A549 treated with DMSO at 1 μM for 4 hours (cell line): ENCODE measurements around the gene SLC43A1. TPM values are rescaled to one million over a fixed set of nuclear protein-coding genes. Genes with fewer than 3 reads are reported as not detected.

Source experiments
- total RNA-seq: library from RNA; stranded (reverse); fragments of 200-300 nt; extraction: Qiagen RNA extraction; gene quantifications from 5 replicates; pipeline ENCODE4 v1.2.3, GENCODE V29; 2022; ENCODE audit warnings: low read depth

The SLC43A1 gene
- 2.6 to 3.9 TPM (median 3.3 TPM) in 5 replicates for total RNA-seq

DNA sequence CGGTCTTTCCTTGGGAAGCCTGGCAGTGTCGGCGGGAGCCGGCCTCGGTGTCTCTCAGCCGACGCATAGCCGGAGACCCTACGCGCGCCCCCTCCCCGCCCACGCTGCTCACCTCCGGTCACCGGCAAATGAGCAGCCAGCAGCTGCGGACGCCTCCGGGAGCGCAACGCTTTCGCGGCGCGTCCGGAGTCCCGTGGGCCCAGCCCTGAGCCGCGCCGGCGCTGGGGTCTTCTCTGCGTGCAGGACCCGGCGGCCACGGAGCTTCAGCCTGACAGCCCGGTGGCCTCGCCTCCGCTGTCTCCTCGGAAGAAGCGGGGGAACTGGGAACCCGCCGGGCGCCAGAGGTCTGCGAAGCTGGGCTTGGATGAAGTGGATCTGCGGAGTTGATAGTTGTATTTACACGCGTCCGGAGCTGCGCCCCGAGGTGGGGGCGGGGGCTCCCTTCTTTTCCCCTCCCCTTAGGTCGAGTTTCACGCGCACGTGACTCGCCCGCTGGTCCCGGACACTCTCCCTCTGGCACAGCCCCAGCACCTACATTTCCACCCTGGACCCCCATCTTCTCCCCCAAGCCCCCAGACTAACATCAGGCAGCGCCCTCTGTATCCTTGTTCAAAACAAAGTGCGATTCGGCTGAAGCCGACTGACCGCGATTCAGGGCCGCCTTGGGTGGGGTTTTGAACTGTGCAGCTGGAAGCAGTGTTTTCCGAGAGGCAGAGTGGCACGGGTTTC is at the start of gene SLC43A1:
Gene SLC43A1 (minus strand): TSS at position 371 of the 729 bp plus-strand sequence. CDS start 1,591 bp downstream, outside the sequence.

DNA sequence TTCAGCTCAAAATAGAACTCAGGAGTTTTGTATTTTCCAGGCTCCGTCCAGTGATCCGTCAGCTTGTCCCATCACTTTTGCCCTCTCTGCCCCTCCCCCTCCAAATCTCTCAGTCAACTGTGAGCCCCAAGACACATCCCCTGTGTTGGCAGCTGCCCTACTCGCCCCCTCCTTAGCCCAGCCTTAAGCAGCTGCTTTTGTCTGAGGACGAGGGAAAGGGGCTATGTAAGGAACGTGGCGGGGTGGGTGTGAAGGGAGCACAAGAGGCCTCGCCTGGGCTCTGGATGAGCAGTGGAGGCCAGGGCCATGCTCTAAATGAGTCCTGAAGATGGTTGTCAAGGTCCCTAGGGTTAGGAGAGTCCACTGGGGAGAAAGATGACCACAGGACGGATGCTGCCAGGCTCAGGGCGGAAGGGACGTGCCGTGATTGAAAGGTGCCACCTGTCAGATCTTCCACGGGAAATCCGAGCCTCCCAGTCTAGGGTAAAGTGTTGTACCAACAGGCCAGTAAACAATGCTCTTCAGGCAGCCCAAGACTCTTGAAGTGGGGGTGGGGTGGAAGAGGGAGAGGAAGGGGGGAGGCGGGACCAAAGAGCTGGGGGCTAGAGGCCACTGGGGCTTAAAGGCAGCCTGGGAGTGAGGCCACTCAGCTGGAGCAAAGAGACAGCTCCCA is 21.6 kb upstream of the SLC43A1 start, which contains the start of gene SMTNL1:
Gene SMTNL1 (plus strand): TSS at position 649 of the 673 bp plus-strand sequence. CDS start 5,048 bp downstream, outside the sequence.

DNA sequence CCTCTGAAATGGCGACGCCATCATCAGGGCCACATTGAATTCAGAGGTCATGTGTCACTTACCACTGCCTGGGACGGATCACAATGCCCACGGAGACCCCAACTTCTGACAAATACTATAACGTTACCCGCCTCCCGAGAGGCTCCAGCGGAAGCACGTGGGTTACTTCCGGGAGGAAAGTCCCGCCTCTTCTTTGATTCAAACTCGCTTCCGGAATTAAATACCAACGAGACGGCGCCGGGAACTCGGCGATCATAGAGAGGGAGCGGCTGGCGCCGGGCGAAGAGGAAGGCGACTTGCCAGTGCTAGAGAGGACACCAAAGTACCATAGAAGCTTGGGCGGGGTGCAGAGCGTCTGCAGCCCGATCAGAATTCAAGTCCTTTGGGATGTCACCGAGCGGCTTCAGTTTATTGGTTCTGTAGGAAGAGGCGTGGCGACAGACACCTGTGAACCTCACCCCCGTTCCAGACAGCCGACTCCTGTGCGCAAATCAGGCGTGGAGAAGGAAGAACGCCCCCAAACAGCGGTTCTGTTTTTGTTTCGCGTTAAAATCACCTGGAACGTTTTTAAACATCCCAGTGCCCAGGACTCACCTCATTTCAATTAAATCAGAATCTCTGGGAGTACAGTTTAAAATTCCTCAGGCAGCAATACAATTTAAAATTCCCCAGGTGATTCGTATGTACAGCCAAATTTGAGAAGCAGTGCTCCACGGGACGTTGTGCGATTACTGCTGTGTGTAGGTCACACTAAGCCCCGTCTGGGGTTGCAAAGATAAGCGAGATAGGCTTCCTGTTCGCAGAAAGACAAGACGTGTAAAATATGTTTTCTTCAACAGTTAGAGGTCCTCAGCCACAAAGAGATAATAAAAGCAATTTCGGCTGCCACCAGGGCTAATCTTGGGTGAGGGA is 15.3 kb upstream of the SLC43A1 start, which contains the start of gene TIMM10:
Gene TIMM10 (minus strand): TSS at position 159 of the 912 bp plus-strand sequence. CDS start 565 bp downstream, outside the sequence.

DNA sequence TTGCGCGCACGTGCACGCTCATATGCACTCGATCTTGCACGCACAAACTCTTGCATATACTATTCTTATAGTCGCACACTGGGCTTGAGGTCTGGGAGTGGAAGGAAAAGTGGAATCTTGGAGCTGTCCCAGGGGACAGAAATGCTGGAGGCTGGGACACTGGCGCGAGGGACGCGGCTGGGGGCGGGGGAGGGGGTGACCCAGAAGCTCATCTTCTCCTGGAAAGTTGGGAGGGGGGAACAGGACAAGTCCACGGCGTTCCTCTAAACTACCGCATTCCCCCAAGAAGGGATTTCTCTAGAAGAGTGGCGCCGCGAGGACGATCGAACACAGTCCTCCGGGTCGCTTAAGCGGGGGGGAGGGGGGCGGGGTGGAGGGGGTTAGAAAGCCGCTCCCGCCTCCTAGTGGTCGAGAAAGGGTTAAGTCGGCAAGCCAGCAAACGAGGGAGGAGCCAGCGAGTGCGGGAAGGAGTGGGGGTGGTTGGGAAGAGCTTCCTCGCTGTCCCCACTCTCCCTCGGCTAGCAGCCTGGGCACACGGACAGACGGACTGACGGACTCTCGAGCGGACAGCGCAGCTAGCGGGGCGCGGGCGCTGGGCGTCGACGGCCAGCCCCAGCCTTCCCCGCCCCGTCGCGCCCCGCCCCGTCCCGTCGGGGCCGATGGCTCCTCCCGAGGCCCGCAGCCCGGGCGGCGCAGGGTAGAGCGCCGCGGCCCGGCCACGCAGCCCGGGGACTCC is 55.3 kb downstream of the SLC43A1 start, which contains the start of gene RTN4RL2:
Gene RTN4RL2 (plus strand): TSS at position 507 of the 736 bp plus-strand sequence. CDS start 338 bp downstream, outside the sequence.

Other genes with a start within 250 kb of the SLC43A1 start
- 76.9 to 95.8 TPM (median 85.7 TPM) in 5 replicates for gene TNKS1BP1, start 190.8 kb downstream of the SLC43A1 start, total RNA-seq
- gene SSRP1, start 179.8 kb downstream of the SLC43A1 start, total RNA-seq, result 227 to 261 TPM (median 240 TPM) in 5 replicates
- gene P2RX3, start 177.3 kb downstream of the SLC43A1 start, total RNA-seq, result 0.09 to 0.40 TPM (median 0.21 TPM) in 5 replicates
- not detected in 5 replicates for gene PRG3, start 134.6 kb downstream of the SLC43A1 start, total RNA-seq
- gene PRG2, start 125.1 kb downstream of the SLC43A1 start, total RNA-seq, result not detected in 5 replicates
- gene SLC43A3, start 88.6 kb downstream of the SLC43A1 start, total RNA-seq, result 0.44 to 0.86 TPM (median 0.61 TPM) in 5 replicates
- 75.3 to 131 TPM (median 110 TPM) in 5 replicates for gene RTN4RL2, start 55.2 kb downstream of the SLC43A1 start, total RNA-seq
- 154 to 181 TPM (median 169 TPM) in 5 replicates for gene TIMM10, start 15.1 kb upstream of the SLC43A1 start, total RNA-seq
- gene SMTNL1, start 21.9 kb upstream of the SLC43A1 start, total RNA-seq, result not detected in 5 replicates
- gene UBE2L6, start 52.0 kb upstream of the SLC43A1 start, total RNA-seq, result 25.8 to 32.3 TPM (median 27.7 TPM) in 5 replicates
- gene SERPING1, start 82.0 kb upstream of the SLC43A1 start, total RNA-seq, result 0.29 to 0.55 TPM (median 0.46 TPM) in 5 replicates
- 0.17 to 0.51 TPM (median 0.34 TPM) in 5 replicates for gene YPEL4, start 134.2 kb upstream of the SLC43A1 start, total RNA-seq
- gene CLP1, start 142.1 kb upstream of the SLC43A1 start, total RNA-seq, result 29.0 to 33.9 TPM (median 30.6 TPM) in 5 replicates
- gene ZDHHC5, start 152.4 kb upstream of the SLC43A1 start, total RNA-seq, result 72.4 to 79.2 TPM (median 77.8 TPM) in 5 replicates
- gene MED19, start 196.5 kb upstream of the SLC43A1 start, total RNA-seq, result 25.5 to 31.3 TPM (median 30.6 TPM) in 5 replicates
- gene TMX2, start 196.9 kb upstream of the SLC43A1 start, total RNA-seq, result 153 to 175 TPM (median 158 TPM) in 5 replicates
- 100 to 153 TPM (median 131 TPM) in 5 replicates for gene SELENOH, start 225.8 kb upstream of the SLC43A1 start, total RNA-seq
- not detected in 5 replicates for gene BTBD18, start 236.1 kb upstream of the SLC43A1 start, total RNA-seq
- gene CTNND1, start 246.1 kb upstream of the SLC43A1 start, total RNA-seq, result 57.5 to 73.7 TPM (median 71.6 TPM) in 5 replicates